Left cardiac atrium (tissue), 4 donors: Measurements from ENCODE around the gene INO80E. TPM values are rescaled to one million over a fixed set of nuclear protein-coding genes. Genes with fewer than 3 reads are reported as not detected.

Experiments used
- ATAC-seq, 2 donors: fragments of 200-7000 bp; cut with Tn5 transposase; one replicate each; pipeline ENCODE4 v1.9.1; 2020; ENCODE audit warnings: mild to moderate bottlenecking in 2 of 2, moderate library complexity in 2 of 2
- DNase-seq: peaks from one replicate; pipeline ENCODE4 v3.0.0-alpha.2; 2020
- intact Hi-C, 2 donors: fragments of 100-400 bp; cut with DNase I; formaldehyde crosslinking; loops; one replicate each; pipeline versions ENCODE4 v1.14.1 to v1.15.1; 2022 to 2023
- total RNA-seq, 2 donors: library from RNA; stranded (reverse); fragmentation: NEBNext Ultra II Directional; extraction: Animal tissue kit (Norgen Biotek cat#: 25700); gene quantifications; one replicate each; pipeline ENCODE4 v1.2.1, GENCODE V29; 2021
- donor health status: DM: no; HTN: yes; CAD: no.
- donor health status: DM: no; HTN: yes; CAD: no; lungs with severe emphysema.
- donor health status: DM: yes; HTN: yes; CAD: no.
- donor health status: Dilated cardiomyopathy.

Gene INO80E
- total RNA-seq, 2 donors from 2014 or later: 33.6 to 35.9 TPM

DNA sequence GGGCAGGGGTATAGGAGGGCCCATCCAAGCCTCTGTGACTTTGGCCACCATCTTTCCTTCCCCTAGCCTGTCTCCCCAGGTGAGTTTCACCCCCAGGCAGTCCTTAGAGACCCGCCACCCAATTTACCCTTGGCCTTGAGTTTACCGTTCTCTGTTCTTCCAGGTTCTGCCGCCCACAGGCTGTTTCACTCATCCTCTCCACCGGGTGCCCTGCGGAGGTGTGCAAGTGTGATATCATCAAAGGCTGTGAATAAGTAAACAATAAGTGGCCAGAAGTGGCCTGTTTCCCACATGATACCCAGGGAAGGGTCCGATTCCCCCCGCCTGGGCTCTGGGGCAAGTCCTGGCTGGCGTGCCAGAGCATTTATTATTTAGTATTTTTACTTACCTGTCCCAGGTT, 50.1 kb downstream of the INO80E start:
- no peak for DNase-seq
- no peak for ATAC-seq
- intact Hi-C loops: loop anchor here in 1 of 2 donors (10.0 kb wide), 1 partner anchor 49 kb away; the partner anchor contains the start of genes TBX6 and YPEL3

DNA sequence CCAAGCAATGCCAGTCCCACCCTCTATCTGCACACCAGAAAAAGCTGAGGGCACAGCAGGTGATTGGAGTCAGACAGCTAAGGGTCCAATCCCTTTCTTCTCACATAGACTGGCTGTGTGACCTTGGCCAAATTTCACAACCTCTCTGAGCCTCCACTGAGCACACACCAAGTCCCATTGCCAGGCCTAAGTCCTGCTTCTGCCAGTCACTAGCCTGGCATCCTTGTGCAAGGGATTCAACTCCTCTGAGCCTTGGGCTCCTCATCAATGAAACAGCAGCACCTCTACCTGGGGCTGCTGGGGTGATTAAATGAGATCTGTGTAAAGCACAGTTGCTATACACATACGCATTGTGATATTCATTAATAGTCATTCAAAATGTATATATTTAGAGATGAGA, 50.5 kb downstream of the INO80E start:
- no peak for ATAC-seq
- intact Hi-C loops: loop anchor here in 1 of 2 donors (10.0 kb wide), 1 partner anchor 48 kb away; the partner anchor contains the start of genes TBX6 and YPEL3
- DNase-seq: no peak

DNA sequence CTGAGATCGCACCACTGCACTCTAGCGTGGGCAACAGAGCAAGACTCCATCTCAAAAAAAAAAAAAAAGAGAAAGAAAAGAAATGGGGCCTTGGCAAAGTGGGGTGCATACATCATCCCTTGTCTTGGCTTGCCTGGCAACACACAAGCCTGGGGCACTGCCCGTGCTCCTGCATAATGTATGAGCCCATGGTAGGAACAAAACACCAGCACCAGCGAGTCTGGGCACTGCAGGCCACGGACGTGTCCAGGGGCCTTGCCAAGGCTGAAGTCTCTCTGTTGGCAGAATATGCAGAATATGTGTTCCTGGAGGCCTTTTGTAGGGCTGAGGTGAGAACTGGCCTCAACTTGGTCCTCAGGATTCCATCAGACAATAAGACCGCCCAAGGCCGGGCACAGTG, 53.8 kb downstream of the INO80E start:
- intact Hi-C loops: loop anchor here in 1 of 2 donors (10.0 kb wide), 1 partner anchor 45 kb away; the partner anchor contains the start of genes TBX6 and YPEL3
- ATAC-seq: no peak
- DNase-seq: no peak

DNA sequence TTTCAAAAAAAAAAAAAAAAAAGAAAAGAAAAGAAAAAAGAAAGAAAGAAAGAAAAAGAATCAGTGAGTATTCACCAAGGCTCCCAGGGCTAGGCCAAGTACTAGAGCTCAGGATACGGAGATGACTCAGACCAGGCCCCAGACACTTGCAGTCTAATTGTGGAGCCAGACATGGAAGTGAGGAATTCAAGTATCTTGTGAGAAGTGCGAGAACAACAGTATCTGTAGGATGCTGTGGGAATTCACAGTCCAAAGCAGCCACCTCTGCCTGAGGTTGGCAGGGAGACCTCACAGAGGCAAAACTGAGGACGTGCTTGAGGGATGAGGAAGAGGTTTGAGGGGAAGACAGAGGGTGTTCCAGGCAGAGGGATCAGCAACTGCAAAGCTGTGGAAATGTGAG, 55.5 kb downstream of the INO80E start:
- ATAC-seq (no peak), DNase-seq (no peak)
- intact Hi-C loops: no loop called here

DNA sequence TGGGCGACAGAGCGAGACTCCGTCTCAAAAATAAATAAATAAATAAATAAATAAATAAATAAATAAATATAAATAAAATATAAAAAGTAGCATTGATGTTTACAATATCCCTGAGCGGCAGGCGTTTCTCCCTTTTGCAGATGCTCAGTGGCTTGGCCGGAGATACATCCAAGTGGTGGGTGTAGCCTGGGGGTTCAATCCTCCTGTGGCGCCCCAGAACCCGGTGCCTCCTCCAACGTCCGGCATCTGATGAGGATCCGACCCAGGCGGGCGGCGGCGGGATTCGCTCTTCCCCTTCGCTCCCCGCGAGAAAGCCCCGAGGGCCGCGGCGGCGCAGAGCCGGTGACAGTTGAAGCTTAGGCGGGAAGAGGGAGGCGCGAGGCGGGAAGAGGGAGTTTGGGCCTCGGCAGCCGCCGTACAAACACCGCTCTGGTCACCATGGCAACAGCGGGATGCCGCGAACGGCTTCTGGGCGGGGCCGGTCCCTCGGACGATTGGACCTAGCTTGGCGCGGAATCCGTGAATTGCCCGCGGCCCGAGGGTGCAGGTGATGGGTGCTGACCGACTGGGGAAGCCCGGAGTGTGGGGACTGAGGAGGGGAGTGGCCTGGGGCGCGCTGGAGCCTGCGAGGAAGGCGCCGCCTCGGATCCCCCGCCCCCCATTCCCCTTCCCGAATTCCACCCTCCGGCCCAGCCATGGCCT, 56.8 kb downstream of the INO80E start:
- peak; percentile 97 for DNase-seq
- ATAC-seq: peak; percentile 94 to 96

DNA sequence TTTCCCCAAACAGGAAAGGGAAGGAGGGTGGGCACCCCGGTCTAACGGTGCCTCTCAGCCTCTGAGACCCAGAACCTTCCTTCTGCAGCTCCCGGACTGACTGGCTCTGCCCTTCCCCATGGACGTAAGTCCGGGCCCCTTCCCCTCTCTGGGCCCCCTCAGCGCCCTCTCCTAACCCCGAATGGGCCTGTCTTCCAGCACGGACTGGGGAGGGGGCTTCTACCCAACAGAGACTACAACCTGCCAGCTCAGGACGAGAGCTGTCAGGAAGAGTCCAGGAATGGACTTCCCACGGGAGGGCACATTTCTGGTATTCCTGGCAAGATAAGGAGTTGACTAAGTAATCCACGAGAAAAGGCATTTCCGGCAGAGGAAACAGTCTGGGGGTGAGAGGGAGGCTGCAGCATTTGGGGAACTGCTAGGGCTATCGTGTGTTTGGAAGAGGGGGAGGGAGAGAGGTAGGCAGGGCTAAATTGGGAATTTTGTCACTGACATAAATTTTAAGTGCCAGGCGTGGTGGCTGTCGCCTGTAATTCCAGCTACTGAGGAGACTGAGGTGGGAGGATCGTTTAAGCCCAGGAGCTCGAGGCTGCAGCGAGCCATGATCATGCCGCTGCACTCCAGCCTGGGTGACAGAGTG, 57.5 kb downstream of the INO80E start:
- ATAC-seq: peak; percentile 58 to 68
- intact Hi-C loops: no loop called here
- DNase-seq: peak; percentile 48

More for the DNA sequence above, 56.8 kb downstream of the INO80E start:
- intact Hi-C loops: no loop called here

DNA sequence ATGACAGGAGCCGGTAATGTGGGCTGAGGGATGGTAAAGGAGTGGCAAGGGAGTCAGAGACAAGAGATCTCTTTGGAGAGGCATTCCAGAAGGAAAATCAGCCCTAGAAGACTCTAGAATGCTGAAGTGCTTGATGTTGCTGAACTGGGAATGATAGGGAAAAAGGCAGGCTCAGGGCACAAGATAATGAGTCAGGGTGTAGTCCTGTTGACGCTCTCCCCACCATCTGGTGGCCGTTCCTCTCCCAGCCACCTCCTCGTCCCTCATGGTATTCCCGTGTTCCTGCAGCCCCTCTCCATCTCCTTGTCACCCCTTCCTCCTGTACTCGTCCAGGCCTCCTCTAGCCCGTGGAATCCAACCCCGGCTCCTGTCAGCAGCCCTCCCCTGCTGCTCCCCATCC, 58.4 kb downstream of the INO80E start:
- no peak for DNase-seq
- no peak for ATAC-seq
- intact Hi-C loops: no loop called here

DNA sequence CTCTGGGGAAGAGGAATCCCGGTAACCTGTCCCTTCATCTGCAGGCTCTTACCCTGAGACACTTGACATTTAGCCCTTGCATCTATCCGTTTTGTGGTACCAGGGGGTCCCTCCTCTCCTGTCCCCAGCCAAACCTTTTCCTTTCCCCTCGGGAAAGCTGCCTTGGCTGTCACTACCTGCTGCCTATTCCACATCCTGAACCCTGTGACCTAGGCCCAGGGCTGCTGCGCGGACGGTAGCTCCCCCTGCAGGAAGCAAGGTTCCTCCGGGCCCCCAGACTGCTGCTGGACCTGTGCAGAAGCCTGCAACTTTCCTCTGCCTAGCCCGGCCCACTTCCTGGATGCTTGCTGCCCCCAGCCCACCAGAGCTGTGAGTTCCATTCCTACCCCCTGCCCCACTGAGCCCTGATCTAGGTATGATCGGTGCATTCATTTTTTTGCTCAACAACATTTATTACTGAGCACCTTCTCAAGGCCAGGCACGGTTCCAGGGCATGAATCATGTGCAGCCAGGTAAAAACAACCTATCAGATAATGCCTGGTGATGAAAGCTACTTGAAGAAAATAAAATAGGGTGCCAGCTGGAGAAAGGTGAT, 59.0 kb downstream of the INO80E start:
- no peak for DNase-seq
- intact Hi-C loops: no loop called here

More for the DNA sequence above, 59.0 kb downstream of the INO80E start:
- peak in 1 of 2 donors; percentile 37 for ATAC-seq

Other genes with a start within 250 kb of the INO80E start
- not detected for gene ZG16, start 218.0 kb upstream of the INO80E start, total RNA-seq
- 10 to 100 TPM; 22.1 to 30.1 TPM for gene KIF22, start 205.5 kb upstream of the INO80E start, total RNA-seq
- gene MAZ, start 189.7 kb upstream of the INO80E start, total RNA-seq: 10 to 100 TPM; 84.8 to 96.7 TPM
- gene PRRT2, start 184.0 kb upstream of the INO80E start, total RNA-seq: 1 to 10 TPM; 2.2 to 3.0 TPM
- 10 to 100 TPM; 15.1 to 16.6 TPM for gene PAGR1, start 180.1 kb upstream of the INO80E start, total RNA-seq
- 10 to 100 TPM; 72.7 to 82.4 TPM for gene MVP, start 175.8 kb upstream of the INO80E start, total RNA-seq
- gene CDIPT, start 133.0 kb upstream of the INO80E start, total RNA-seq: 10 to 100 TPM; 88.8 to 90.8 TPM
- 1 to 10 TPM in 1 of 2 donors, under 1 TPM in 1; 0.82 to 1.8 TPM for gene SEZ6L2, start 96.7 kb upstream of the INO80E start, total RNA-seq
- gene ASPHD1, start 95.8 kb upstream of the INO80E start, total RNA-seq: 1 to 10 TPM in 1 of 2 donors, under 1 TPM in 1; 0.59 to 1.0 TPM
- gene KCTD13, start 70.0 kb upstream of the INO80E start, total RNA-seq: 10 to 100 TPM in 1 of 2 donors, 1 to 10 TPM in 1; 7.6 to 10.1 TPM
- gene TMEM219, start 34.2 kb upstream of the INO80E start, total RNA-seq: 10 to 100 TPM; 73.8 to 78.8 TPM
- 10 to 100 TPM; 33.6 to 45.8 TPM for gene TAOK2, start 22.4 kb upstream of the INO80E start, total RNA-seq
- 10 to 100 TPM; 13.0 to 18.4 TPM for gene HIRIP3, start 624 bp upstream of the INO80E start, total RNA-seq
- under 1 TPM; 0.63 to 0.77 TPM for gene DOC2A, start 14.8 kb downstream of the INO80E start, total RNA-seq
- gene C16orf92, start 27.0 kb downstream of the INO80E start, total RNA-seq: not detected
- not detected for gene TLCD3B, start 35.0 kb downstream of the INO80E start, total RNA-seq
- gene ALDOA, start 69.5 kb downstream of the INO80E start, total RNA-seq: 1,000 to 10,000 TPM; 2,548 to 2,783 TPM
- 10 to 100 TPM; 34.2 to 41.1 TPM for gene PPP4C, start 79.8 kb downstream of the INO80E start, total RNA-seq
- gene TBX6, start 95.7 kb downstream of the INO80E start, total RNA-seq: under 1 TPM; 0.55 to 0.80 TPM
- gene YPEL3, start 100.0 kb downstream of the INO80E start, total RNA-seq: 10 to 100 TPM; 39.5 to 54.1 TPM
- 1 to 10 TPM; 2.6 to 3.4 TPM for gene GDPD3, start 117.3 kb downstream of the INO80E start, total RNA-seq
- gene MAPK3, start 127.0 kb downstream of the INO80E start, total RNA-seq: 10 to 100 TPM; 56.9 to 59.6 TPM
- 10 to 100 TPM; 14.8 to 32.0 TPM for gene CORO1A, start 187.4 kb downstream of the INO80E start, total RNA-seq
- 10 to 100 TPM; 71.4 to 84.6 TPM for gene BOLA2B, start 197.4 kb downstream of the INO80E start, total RNA-seq
- gene SLX1A, start 197.6 kb downstream of the INO80E start, total RNA-seq: 10 to 100 TPM; 18.7 to 24.8 TPM
- gene SULT1A3, start 203.0 kb downstream of the INO80E start, total RNA-seq: 10 to 100 TPM; 12.0 to 22.6 TPM